ENCODE data around the gene VPS13D.

- TF ChIP-seq USF2 (IDR thresholded peaks at IDR 0.05; ENCODE audit: low read depth, low read length): no peak
- no peak for TF ChIP-seq CTCF (conservative IDR thresholded peaks at IDR 0.05; ENCODE audit: low read depth, low read length)
- TF ChIP-seq FOS (IDR thresholded peaks at IDR 0.05; ENCODE audit: low read depth, low read length): no peak
- no peak for TF ChIP-seq MAZ (IDR thresholded peaks at IDR 0.05; ENCODE audit: borderline replicate concordance, low read depth, low read length)
Measured at GRCh38 chr1:12555411-12556367, 325.9 kb downstream of the VPS13D start.
